Activated CD4-positive, alpha-beta T cell treated with anti-CD3 and anti-CD28 coated beads for 48 hours (primary cell): ENCODE data around the gene KLHL20.
A peak's percentile ranks its signal among the peaks of the same experiment; 100 is the strongest.
"Not testable (repeated sequence)": the region's sequence is repeated elsewhere in the genome, so short reads cannot be mapped to it uniquely, and the experiment has no call there.

ENCODE experiments used
- DNase-seq: peaks from one replicate; pipeline ENCODE4 v3.0.0-alpha.2; 2020

KLHL20 gene

DNA sequence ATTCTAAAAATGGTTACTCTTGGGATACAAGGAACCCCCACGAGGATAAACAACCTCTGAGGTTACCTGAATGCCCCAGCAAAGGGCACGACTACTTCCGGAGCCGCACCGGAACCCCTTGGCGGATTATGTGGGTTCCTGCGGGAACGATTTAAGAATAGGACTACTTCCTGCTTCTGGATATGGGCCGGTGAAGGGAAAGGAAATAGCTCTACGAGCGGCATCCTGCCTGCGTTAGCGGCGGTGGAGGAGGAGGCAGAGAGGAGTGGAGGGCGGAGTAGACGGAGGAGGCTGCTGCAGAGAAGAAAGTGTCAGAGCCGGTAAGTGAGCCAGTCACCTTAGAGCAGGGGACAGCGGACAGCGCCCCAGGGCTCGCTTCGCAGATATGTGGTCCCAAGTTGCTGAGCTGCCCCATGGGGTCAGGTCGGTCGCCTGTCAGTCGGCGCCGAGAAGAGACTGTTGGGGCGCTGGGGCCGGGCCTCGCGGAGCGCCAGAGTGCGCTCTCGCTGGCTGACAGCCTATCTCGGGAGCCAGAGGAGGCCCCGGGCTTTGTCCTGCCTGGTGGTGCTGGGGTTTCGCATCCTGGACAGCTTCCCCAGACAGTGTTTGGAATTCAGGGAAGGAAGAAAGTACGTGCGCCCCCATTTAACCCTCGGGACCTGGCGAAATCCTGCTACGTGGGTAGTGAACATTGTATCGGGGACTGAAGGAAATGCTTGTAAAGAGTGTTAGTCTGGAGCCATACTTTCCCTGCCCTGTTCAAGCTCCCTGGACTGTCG lies at the start of gene KLHL20:
Gene KLHL20, plus strand, starts transcription at position 223 of the 779 bp plus-strand sequence. CDS start 1,063 bp downstream, outside the sequence.
- DNase-seq: peak; percentile 88

DNA sequence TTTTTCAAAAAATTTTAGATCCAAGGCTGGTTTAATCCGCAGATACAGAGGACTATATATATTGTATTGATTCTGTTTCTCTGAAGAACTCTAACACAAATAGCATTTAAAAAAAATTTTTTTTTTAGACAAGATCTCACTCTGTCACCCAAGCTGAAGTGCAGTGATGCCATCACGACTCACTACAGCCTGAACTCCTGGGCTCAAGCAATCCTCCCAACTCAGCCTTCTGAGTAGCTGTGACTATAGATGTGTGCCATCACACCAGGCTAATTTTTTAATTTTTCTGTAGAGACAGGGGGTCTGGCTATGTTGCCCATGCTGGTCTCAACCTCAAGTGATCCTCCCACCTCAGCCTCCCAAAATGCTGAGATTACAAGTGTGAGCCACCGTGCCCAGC lies 48.1 kb upstream of the KLHL20 start:
- no peak for DNase-seq

- DNase-seq: peak; percentile 35
Observed at GRCh38 chr1:173669491-173669941, 45.3 kb upstream of the KLHL20 start, which contains the start of gene ANKRD45. ANKRD45 (minus strand) TSS chr1:173669851; CDS start chr1:173659418, 10,433 bp downstream.

DNA sequence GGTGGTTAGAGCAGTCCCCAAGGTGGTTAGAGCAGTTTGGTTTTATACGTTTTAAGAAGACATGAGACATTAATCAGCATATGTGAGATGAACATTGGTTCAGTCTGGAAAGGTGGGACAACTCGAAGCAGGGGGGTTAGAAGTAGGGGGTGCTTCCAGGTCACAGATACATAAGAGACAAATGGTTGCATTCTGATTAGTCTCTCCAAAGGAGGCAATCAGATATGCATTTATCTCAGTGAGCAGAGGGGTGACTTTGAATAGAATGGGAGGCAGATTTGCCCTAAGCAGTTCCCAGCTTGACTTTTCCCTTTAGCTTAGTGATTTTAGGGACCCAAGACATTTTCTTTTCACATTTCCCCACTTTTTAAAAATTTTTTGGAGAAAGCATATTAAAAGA lies 40.3 kb upstream of the KLHL20 start:
- DNase-seq: not testable (repeated sequence)

GRCh38 chr1:173680152-173680551 lies 34.6 kb upstream of the KLHL20 start:
- not testable (repeated sequence) for DNase-seq

DNA sequence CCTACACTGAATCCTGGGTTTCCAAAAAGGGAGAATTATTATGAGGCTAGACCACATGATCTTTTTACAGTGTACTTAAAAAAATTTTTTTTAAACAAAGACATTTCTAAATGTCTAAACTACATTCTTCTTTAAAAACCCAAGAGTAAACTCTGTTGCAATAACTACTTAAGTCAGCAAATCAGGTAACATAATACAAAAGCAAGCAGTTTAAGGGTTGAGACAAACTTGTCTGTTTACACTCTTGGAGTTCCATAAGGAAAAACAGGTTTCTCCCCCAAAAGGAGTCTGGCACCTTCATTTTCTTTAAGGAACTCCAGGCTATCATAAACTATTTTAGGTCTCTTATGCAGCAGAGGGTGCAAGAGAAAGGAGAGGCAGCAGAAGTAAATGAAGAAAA lies 32.6 kb upstream of the KLHL20 start:
- DNase-seq: no peak

DNA sequence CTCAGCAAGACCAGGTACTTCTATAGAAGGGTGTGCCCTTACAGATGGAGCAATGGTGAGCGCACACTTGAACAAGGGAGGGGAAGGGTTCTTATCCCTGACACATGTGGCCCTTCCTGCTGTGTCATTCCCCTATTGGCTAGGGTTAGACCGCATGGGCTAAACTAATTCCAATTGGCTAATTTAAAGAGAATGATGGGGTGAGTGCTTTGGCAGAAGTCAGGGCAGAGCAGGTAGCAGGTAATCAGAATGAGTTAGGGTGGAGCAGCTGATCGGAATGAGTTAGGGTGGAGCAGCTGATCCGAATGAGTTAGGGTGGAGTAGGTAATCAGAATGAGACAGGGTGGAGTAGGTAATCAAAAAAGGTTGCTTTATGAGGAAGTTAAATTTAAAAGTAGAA lies 30.9 kb upstream of the KLHL20 start:
- DNase-seq: not testable (repeated sequence)

GRCh38 chr1:173685121-173685520 lies 29.7 kb upstream of the KLHL20 start:
- not testable (repeated sequence) for DNase-seq

- no peak for DNase-seq
Observed at GRCh38 chr1:173688300-173688699, 26.5 kb upstream of the KLHL20 start.

DNA sequence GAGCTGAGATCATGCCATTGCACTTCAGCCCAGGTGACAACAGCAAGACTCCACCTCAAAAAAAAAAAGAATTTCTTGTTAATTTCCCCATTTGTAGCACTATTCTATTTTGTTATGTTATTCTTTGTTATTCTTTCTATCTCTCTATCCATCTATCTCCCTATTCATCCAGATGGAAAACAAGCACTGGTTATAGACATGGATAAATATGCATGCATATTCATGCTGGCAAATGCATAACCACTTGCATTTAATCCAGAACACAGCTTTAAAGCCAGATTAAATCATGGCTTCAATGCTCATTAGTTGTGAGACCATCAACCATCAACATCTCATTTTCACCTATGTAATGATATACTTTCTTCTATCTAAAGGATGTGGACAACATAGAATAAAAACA lies 21.5 kb upstream of the KLHL20 start:
- DNase-seq: no peak

DNA sequence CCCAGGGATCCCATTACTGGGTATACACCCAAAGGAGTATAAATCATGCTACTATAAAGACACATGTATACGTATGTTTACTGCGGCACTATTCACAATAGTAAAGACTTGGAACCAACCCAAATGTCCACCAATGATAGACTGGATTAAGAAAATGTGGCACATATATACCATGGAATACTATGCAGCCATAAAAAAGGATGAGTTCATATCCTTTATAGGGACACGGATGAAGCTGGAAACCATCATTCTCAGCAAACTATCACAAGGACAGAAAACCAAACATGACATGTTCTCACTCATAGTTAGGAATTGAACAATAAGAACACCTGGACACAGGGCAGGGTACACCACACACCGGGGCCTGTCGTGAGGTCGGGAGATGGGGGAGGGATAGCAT lies 13.5 kb upstream of the KLHL20 start:
- not testable (repeated sequence) for DNase-seq

DNA sequence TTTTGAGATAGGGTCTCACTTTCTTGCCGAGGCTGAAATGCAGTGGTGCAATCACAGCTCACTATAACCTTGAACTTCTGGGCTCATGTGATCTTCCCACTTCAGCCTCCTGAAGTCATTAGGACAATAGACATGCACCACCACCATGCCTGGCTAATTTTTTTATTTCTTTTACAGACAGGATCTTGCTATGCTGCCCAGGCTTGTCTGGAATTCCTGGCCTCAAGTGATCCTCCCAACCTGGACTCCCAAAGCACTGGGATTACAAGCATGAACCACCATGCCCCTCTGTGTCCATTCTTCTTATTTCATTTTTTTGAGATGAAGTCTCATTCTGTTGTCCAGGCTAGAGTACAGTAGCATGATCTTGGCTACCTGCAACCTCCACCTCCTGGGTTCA lies 12.0 kb upstream of the KLHL20 start:
- DNase-seq: no peak

DNA sequence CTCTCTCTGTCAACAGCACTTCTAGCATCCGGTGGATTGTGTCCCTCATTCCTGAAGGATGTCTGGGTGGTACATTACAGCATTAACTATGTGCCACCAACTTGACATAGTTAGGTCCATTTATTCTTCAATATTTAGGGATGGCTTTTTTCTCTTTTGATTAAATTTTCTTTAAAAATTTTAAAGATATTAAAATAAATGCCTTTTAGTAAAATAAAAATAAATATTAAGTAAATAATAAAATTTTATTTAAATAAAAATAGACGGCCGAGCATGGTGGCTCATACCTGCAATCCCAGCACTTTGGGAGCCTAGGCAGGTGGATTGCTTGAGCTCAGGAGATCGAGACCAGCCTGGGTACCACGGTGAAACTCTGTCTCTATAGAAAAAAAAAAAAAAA lies 9.7 kb upstream of the KLHL20 start:
- DNase-seq: no peak

GRCh38 chr1:173708787-173709186 lies 6.0 kb upstream of the KLHL20 start:
- DNase-seq: no peak

DNA sequence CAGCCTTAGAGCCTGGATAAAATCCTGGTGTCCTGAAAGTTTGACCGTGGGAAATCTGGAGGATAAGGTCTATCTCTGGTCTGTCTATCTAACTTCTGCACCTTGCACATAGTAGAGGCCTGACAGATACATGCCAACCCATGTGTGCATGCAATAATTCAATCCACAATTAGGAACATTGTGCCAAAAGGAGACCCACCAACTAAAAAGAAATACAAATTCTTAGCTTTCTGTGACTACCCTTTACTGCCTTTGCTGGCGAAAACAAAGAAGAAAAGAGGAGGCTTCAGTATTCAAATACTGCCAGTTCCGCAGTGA lies 381 bp upstream of the KLHL20 start:
- no peak for DNase-seq

GRCh38 chr1:173715538-173715844 lies 710 bp downstream of the KLHL20 start:
- DNase-seq: no peak

GRCh38 chr1:173717238-173717637 lies 2.5 kb downstream of the KLHL20 start:
- no peak for DNase-seq

GRCh38 chr1:173731331-173731730 lies 16.6 kb downstream of the KLHL20 start:
- not testable (repeated sequence) for DNase-seq

GRCh38 chr1:173733912-173734311 lies 19.1 kb downstream of the KLHL20 start:
- DNase-seq: no peak

DNA sequence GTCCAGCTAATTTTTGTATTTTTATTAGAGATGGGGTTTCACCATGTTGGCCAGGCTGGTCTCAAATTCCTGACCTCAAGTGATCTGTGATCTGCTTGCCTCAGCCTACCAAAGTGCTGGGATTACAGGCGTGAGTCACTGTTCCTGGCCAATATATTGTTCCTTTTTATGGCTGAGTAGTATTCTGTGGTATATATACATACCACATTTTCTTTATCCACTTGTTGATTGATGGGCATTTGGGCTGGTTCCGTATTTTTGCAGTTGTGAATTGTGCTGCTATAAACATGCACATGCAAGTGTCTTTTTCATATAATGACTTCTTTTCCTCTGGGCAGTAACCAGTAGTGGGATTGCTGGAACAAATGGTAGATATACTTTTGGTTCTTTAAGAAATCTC lies 21.3 kb downstream of the KLHL20 start:
- not testable (repeated sequence) for DNase-seq

DNA sequence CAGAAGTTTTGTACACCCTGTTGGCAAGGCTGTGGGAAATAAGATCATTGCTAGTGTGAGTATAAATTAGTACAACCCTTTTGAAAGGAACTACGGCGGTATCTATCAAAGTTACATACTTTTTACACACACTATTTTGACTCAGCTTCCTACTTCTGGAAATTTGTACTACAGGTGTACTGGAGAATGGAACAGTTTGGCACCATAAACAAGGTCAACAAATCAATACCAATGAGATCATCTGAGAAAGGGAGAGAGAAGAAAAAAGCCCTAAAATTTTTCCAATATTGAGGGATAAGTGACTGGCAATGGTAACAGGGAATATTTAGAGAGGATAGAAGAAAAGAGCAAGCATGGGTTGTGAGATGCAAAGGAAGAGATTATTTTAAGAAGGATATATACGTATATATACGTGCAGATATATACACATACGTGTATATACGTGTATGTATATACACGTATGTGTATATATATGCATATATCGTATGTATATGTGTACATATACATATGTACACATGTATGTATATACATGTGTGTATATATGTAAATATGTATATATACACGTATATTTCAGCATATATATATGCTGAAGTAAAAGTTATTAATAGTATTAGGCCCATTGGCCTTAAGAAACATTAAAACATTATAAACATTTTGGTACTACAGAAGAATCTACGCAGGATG lies 27.6 kb downstream of the KLHL20 start:
- DNase-seq: no peak

DNA sequence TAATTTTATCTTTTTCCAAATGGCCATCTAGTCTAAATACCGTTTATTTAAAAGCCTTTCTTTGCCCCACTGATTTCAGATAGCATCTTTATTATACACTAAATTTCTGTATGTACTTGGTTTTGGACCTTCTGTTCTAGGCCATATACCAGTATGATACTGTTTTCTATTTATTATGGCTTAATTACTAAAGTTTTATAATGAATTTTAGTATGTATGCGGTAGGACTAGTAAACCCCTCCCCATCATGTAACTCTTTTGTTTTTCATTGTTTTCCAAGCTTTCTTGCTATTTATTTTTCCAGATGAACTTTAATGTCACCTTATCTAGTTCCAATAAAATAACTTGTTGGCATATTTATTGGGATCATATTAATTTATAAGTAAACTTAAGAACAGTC lies 29.9 kb downstream of the KLHL20 start:
- no peak for DNase-seq

DNA sequence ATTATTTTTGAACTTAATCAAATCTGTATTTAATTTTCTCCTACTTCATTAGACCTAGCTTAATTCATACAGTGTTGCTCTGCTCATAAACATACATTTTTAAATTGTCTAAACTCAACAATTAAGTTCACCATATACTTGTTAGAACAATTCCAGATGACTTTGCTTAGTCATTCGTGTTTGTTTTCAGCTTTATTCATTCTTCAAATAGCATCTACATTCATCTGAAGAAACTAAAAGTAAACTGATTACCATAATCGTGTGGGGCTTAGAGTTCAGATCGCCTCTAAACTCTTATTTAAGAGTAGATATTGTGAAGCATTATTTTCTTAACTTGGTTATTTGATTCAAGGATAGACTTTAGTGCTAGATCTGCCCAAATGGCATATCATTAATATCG lies 34.4 kb downstream of the KLHL20 start:
- no peak for DNase-seq

- DNase-seq: no peak
Observed at GRCh38 chr1:173753830-173754229, 39.0 kb downstream of the KLHL20 start.

DNA sequence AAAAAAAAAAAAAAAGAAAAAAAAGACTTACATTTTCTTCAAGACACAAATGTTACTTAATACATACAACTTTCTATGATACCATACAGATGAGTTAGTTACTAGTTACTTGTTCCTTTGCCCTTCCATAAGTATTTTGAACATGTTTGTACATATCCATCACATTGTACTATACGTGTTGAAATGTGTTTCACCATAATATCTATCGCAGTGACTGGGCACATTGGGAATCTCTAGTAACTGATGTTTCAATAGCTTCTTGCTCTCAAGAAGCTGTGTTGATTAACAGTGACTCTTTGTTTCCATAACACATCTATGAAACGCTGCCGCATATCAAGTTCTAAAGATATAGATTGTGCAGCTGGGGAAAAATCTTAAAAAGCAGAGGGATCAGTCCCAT lies 42.9 kb downstream of the KLHL20 start:
- no peak for DNase-seq
